ENCODE data around the gene CPM.

The CPM gene

DNA sequence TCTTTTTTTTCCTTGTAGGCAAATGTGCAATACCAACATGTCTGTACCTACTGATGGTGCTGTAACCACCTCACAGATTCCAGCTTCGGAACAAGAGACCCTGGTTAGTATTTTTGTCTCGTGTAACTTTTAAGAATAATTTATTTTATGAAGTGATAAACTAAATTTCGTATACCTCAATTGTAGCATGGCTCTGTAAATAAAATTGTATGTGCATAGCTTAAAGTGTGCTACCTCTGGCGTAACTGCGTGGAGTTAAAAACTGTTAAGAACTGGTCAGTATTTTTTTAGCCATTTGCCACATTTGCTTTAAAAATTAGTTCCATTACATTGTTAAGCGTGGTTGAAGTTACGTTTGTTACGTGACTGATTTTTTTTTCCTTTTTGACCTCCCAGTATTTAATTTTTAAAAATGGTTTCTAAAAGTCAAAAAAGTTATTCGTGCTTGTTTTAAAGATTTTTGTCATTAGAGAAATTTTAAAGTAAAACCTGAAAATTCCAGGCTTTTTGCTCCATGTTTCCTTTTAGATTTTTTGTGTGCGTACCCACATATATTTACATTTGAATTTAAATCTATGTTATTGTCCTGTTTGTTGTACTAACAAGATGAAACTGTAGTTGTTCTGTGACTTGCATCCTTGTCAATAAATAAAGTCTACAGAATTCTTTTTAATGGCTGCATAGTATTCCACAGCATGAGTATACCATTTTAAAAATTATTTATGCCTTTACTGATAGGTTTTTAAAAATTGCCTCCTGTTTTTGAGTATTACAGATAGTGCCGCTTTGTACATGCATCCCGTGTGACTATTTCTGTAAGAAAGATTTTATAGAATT lies 123.6 kb downstream of the CPM start:
- TF ChIP-seq SIN3A (IDR thresholded peaks at IDR 0.05; ENCODE audit: borderline replicate concordance, insufficient read depth, low read length) (no peak), POLR2AphosphoS5 (IDR thresholded peaks at IDR 0.05; ENCODE audit: low read depth, low read length) (no peak), TAF1 (IDR thresholded peaks at IDR 0.05; ENCODE audit: borderline replicate concordance, insufficient read depth, low read length) (no peak)
- TF ChIP-seq, protein P1, sequence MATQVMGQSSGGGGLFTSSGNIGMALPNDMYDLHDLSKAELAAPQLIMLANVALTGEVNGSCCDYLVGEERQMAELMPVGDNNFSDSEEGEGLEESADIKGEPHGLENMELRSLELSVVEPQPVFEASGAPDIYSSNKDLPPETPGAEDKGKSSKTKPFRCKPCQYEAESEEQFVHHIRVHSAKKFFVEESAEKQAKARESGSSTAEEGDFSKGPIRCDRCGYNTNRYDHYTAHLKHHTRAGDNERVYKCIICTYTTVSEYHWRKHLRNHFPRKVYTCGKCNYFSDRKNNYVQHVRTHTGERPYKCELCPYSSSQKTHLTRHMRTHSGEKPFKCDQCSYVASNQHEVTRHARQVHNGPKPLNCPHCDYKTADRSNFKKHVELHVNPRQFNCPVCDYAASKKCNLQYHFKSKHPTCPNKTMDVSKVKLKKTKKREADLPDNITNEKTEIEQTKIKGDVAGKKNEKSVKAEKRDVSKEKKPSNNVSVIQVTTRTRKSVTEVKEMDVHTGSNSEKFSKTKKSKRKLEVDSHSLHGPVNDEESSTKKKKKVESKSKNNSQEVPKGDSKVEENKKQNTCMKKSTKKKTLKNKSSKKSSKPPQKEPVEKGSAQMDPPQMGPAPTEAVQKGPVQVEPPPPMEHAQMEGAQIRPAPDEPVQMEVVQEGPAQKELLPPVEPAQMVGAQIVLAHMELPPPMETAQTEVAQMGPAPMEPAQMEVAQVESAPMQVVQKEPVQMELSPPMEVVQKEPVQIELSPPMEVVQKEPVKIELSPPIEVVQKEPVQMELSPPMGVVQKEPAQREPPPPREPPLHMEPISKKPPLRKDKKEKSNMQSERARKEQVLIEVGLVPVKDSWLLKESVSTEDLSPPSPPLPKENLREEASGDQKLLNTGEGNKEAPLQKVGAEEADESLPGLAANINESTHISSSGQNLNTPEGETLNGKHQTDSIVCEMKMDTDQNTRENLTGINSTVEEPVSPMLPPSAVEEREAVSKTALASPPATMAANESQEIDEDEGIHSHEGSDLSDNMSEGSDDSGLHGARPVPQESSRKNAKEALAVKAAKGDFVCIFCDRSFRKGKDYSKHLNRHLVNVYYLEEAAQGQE (IDR thresholded peaks at IDR 0.05; ENCODE audit: insufficient read depth in 1 of 2, low read depth in 2 of 2, low read length in 2 of 2) = no peak

DNA sequence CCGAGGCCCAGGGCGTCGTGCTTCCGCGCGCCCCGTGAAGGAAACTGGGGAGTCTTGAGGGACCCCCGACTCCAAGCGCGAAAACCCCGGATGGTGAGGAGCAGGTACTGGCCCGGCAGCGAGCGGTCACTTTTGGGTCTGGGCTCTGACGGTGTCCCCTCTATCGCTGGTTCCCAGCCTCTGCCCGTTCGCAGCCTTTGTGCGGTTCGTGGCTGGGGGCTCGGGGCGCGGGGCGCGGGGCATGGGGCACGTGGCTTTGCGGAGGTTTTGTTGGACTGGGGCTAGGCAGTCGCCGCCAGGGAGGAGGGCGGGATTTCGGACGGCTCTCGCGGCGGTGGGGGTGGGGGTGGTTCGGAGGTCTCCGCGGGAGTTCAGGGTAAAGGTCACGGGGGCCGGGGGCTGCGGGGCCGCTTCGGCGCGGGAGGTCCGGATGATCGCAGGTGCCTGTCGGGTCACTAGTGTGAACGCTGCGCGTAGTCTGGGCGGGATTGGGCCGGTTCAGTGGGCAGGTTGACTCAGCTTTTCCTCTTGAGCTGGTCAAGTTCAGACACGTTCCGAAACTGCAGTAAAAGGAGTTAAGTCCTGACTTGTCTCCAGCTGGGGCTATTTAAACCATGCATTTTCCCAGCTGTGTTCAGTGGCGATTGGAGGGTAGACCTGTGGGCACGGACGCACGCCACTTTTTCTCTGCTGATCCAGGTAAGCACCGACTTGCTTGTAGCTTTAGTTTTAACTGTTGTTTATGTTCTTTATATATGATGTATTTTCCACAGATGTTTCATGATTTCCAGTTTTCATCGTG lies 124.4 kb downstream of the CPM start:
- TF ChIP-seq SIN3A (IDR thresholded peaks at IDR 0.05; ENCODE audit: borderline replicate concordance, insufficient read depth, low read length) (peak; percentile 98), POLR2AphosphoS5 (IDR thresholded peaks at IDR 0.05; ENCODE audit: low read depth, low read length) (peak; percentile 31; the same call in 1 of the 2 replicates), TAF1 (IDR thresholded peaks at IDR 0.05; ENCODE audit: borderline replicate concordance, insufficient read depth, low read length) (no peak), FOXP2 (optimal IDR thresholded peaks at IDR 0.05; ENCODE audit: borderline replicate concordance, extremely low read depth, extremely low read length, insufficient read depth) (peak; percentile 41)
- TF ChIP-seq, protein P1 (IDR thresholded peaks at IDR 0.05; ENCODE audit: insufficient read depth in 1 of 2, low read depth in 2 of 2, low read length in 2 of 2) = no peak

DNA sequence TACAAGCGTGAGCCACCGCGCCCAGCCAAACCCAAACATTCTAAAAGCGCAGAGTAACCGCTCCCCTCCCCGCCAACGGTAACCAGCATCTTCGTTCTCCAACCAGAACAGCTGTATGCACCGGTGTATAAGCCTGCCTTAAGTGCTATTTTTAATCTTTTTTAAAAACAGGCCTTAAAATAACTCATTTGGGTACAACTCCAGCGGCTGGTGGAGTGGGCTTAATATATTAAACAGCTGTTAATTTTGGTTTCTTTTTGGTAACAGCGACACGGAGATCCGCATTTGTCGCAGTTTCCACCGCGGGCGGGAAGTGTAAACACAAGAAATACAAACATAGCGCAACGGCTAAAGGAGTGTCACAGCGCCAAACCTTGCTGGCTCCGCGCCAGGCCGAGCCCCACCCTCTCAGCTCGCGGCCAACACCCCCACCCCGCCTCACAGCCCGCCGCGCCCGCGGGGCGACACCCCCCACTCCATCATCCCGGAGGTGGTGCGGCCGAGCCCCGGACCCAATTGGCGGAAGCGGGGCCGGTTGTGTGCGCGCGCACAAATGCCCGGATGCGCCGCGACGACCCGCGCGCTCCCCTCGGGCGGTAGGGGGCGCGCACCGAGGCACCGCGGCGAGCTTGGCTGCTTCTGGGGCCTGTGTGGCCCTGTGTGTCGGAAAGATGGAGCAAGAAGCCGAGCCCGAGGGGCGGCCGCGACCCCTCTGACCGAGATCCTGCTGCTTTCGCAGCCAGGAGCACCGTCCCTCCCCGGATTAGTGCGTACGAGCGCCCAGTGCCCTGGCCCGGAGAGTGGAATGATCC lies 125.2 kb downstream of the CPM start, which contains the start of gene MDM2:
Gene MDM2, plus strand, starts transcription at position 602 of the 812 bp plus-strand sequence. CDS start 301 bp downstream, outside the sequence.
- TF ChIP-seq POLR2AphosphoS5 (IDR thresholded peaks at IDR 0.05; ENCODE audit: low read depth, low read length) (peak; percentile 79), FOXP2 (optimal IDR thresholded peaks at IDR 0.05; ENCODE audit: borderline replicate concordance, extremely low read depth, extremely low read length, insufficient read depth) (peak; percentile 31), SIN3A (IDR thresholded peaks at IDR 0.05; ENCODE audit: borderline replicate concordance, insufficient read depth, low read length) (peak; percentile 59; the same call in 1 of the 2 replicates), TAF1 (IDR thresholded peaks at IDR 0.05; ENCODE audit: borderline replicate concordance, insufficient read depth, low read length) (no peak)
- TF ChIP-seq, protein P1 (IDR thresholded peaks at IDR 0.05; ENCODE audit: insufficient read depth in 1 of 2, low read depth in 2 of 2, low read length in 2 of 2) = peak; percentile 18 to 23; a peak in 1 of 4 replicates

DNA sequence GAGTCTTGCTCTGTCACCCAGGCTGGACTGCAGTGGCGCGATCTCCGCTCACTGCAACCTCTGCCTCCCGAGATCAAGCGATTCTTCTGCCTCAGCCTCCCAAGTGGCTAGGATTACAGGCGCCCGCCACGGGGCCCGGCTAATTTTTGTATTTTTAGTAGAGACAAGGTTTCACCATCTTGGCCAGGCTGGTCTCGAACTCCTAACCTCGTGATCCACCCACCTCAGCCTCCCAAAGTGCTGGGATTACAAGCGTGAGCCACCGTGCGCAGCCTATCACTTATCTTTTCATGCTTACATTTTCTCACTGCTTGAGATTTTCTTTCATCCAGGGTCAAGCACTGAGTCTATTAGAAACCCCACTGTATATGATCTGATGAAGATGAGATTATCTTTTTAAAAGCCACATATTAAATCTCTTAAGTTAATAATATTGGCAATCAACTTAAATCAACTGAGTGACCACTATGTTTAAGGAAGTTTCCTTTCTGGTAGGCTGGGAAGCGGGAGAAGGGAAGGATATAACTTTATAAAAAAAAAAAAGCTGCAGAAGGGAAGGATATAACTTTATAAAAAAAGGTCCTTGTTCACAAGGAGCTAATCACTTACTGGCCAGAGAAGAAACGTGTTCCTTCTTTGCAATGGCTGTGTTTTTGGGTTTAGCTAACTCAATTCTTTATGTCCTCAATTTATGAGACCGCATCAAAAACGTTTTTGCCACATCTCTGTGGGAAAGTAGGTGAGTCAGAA lies 126.3 kb downstream of the CPM start:
- TF ChIP-seq SIN3A (IDR thresholded peaks at IDR 0.05; ENCODE audit: borderline replicate concordance, insufficient read depth, low read length) = no peak
- no peak for TF ChIP-seq POLR2AphosphoS5 (IDR thresholded peaks at IDR 0.05; ENCODE audit: low read depth, low read length)
- TF ChIP-seq TAF1 (IDR thresholded peaks at IDR 0.05; ENCODE audit: borderline replicate concordance, insufficient read depth, low read length) = no peak
- TF ChIP-seq, protein P1 (IDR thresholded peaks at IDR 0.05; ENCODE audit: insufficient read depth in 1 of 2, low read depth in 2 of 2, low read length in 2 of 2) = no peak
- no peak for TF ChIP-seq FOXP2 (optimal IDR thresholded peaks at IDR 0.05; ENCODE audit: borderline replicate concordance, extremely low read depth, extremely low read length, insufficient read depth)

All from PFSK-1 (cell line).